HL-60 (cell line): Measurements from ENCODE around the gene FANCE.

Experiments
- DNase-seq, 2 experiments: peaks; one replicate each; pipeline ENCODE4 v3.0.0-alpha.2; 2010 to 2020; ENCODE audit warnings: low read depth in 1 of 2, low spot score in 1 of 2
- H3K27ac ChIP-seq: fragments of 250-450 bp; sonication (Bioruptor Pico); replicated peaks from 2 replicates; pipeline ENCODE4 v1.5.1; 2020; ENCODE audit warnings: mild to moderate bottlenecking, moderate library complexity
- H3K27me3 ChIP-seq: fragments of 250-450 bp; sonication (Bioruptor Pico); 2 replicates; pipeline ENCODE4 v1.5.1; 2021; ENCODE audit warnings: mild to moderate bottlenecking, moderate library complexity; ENCODE audit not compliant: insufficient read depth, poor library complexity, severe bottlenecking
- H3K4me3 ChIP-seq: replicated peaks from 2 replicates; pipeline ENCODE4 v1.5.1; 2011; ENCODE audit warnings: mild to moderate bottlenecking, control low read depth, low read length; ENCODE audit not compliant: insufficient read depth
- GABPA ChIP-seq: IDR thresholded peaks from 2 replicates; pipeline ENCODE4 v1.6.1; 2012; ENCODE audit warnings: low read depth
- POLR2AphosphoS5 ChIP-seq: IDR thresholded peaks from 2 replicates; pipeline ENCODE4 v1.6.1; 2012; ENCODE audit warnings: low read depth
- SPI1 ChIP-seq: IDR thresholded peaks from 2 replicates; pipeline ENCODE4 v1.6.1; 2012; ENCODE audit warnings: low read depth, mild to moderate bottlenecking, borderline replicate concordance
- TF ChIP-seq, protein P1 (sequence below): IDR thresholded peaks from 2 replicates; pipeline ENCODE4 v1.6.1; 2012; ENCODE audit warnings: low read depth; ENCODE audit not compliant: insufficient replicate concordance
- TF ChIP-seq, protein P2 (sequence below): IDR thresholded peaks from one replicate; pipeline ENCODE4 v1.5.1; 2011; ENCODE audit warnings: low read length, control low read depth, inconsistent platforms; ENCODE audit not compliant: insufficient read depth

The FANCE gene

DNA sequence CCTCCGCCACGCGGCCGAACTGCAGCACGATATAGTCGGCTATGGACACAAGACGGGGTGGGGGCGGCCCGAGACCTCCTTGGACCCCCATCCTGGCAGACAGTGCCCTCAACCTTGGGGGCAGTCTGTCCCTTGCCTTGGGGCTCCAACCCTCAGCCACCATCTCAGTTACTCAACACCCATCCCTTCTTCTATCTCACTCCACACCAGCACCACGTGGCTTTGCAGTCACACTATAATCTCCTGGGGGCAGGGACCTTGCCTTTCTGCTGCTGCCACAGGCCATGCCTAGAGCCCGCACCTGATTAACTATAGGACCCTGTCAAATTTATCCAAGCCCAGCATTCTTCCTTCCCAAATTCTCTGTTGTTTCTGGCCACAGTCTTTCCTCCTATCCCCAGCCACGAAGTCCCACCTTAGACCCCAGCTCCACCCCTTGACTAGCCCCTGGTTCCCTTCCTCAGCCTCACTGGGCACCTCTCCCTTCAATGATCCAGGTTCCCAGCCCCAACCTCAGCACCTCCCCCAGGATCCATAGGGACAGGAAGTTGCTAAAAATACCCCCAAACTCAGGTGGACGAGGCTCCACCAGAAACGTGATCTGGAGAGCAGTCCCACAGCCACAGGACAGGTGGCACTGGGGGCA, 46.4 kb downstream of the FANCE start:
- DNase-seq: no peak
- Histone ChIP-seq H3K4me3 (no peak overlapping the region), H3K27me3 (peaks cover 4% of the 10 kb centered on the region), H3K27ac (no peak overlapping the region)
- TF ChIP-seq GABPA (no peak), SPI1 (no peak), POLR2AphosphoS5 (no peak)
- TF ChIP-seq, protein P1, sequence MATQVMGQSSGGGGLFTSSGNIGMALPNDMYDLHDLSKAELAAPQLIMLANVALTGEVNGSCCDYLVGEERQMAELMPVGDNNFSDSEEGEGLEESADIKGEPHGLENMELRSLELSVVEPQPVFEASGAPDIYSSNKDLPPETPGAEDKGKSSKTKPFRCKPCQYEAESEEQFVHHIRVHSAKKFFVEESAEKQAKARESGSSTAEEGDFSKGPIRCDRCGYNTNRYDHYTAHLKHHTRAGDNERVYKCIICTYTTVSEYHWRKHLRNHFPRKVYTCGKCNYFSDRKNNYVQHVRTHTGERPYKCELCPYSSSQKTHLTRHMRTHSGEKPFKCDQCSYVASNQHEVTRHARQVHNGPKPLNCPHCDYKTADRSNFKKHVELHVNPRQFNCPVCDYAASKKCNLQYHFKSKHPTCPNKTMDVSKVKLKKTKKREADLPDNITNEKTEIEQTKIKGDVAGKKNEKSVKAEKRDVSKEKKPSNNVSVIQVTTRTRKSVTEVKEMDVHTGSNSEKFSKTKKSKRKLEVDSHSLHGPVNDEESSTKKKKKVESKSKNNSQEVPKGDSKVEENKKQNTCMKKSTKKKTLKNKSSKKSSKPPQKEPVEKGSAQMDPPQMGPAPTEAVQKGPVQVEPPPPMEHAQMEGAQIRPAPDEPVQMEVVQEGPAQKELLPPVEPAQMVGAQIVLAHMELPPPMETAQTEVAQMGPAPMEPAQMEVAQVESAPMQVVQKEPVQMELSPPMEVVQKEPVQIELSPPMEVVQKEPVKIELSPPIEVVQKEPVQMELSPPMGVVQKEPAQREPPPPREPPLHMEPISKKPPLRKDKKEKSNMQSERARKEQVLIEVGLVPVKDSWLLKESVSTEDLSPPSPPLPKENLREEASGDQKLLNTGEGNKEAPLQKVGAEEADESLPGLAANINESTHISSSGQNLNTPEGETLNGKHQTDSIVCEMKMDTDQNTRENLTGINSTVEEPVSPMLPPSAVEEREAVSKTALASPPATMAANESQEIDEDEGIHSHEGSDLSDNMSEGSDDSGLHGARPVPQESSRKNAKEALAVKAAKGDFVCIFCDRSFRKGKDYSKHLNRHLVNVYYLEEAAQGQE: no peak
- TF ChIP-seq, protein P2, sequence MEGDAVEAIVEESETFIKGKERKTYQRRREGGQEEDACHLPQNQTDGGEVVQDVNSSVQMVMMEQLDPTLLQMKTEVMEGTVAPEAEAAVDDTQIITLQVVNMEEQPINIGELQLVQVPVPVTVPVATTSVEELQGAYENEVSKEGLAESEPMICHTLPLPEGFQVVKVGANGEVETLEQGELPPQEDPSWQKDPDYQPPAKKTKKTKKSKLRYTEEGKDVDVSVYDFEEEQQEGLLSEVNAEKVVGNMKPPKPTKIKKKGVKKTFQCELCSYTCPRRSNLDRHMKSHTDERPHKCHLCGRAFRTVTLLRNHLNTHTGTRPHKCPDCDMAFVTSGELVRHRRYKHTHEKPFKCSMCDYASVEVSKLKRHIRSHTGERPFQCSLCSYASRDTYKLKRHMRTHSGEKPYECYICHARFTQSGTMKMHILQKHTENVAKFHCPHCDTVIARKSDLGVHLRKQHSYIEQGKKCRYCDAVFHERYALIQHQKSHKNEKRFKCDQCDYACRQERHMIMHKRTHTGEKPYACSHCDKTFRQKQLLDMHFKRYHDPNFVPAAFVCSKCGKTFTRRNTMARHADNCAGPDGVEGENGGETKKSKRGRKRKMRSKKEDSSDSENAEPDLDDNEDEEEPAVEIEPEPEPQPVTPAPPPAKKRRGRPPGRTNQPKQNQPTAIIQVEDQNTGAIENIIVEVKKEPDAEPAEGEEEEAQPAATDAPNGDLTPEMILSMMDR: no peak

DNA sequence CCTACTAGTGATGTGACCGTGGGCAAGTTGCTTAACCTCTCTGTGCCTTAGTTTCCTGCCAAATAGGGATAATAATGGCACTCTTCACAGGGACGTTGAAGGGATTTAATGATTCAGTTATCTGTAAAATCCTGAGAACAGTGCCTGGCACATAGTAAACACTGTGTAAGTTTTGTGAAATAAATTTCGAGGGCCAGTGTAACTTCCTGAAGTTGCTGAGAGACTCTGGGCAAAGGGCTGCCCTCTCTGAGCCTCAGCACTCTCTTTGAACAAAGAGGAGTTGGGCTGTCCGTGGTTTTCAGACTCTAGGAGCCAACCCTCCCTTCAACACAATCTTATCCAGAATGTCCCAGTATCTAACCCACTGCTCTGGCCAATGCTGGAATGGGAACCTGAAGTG, 47.2 kb downstream of the FANCE start:
- Histone ChIP-seq H3K27me3 (peaks cover 4% of the 10 kb centered on the region), H3K27ac (no peak overlapping the region), H3K4me3 (no peak overlapping the region)
- no peak for DNase-seq
- TF ChIP-seq POLR2AphosphoS5 (no peak), GABPA (no peak), SPI1 (no peak)
- TF ChIP-seq, protein P1: no peak
- TF ChIP-seq, protein P2: no peak

DNA sequence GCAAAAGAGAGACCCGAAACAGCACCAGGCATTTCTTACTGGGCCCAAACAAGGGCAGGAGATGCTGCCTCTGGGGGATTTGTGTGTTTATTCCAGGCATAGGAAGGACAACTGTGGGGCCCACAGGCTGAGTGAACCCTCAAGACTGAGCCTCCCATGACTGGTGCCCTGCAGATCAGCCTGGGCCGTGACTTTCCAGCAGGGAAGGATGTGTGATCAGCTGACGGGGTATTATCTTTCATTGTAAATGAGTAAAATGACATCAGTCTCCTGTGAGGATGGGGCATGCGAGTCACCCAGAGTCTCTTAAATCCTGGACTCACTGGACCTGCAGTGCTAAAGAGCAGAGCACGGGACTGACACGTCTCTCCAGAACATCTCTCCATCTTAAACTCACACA, 48.6 kb downstream of the FANCE start:
- no peak for DNase-seq
- peaks cover 4% of the 10 kb centered on the region for H3K27me3 ChIP-seq
- TF ChIP-seq GABPA (no peak), POLR2AphosphoS5 (no peak), SPI1 (no peak)
- TF ChIP-seq, protein P1: no peak
- TF ChIP-seq, protein P2: no peak
- no peak overlapping the region for H3K27ac ChIP-seq
- H3K4me3 ChIP-seq: no peak overlapping the region
